HG02840 (cell line): ENCODE results near the gene MPRIP.
"Not testable (repeated sequence)": the region's sequence is repeated elsewhere in the genome, so short reads cannot be mapped to it uniquely, and the experiment has no call there.

ENCODE experiments used
- ATAC-seq: cut with Tn5 transposase; IDR thresholded peaks from one replicate; pipeline ENCODE4 v1.9.1; 2021; ENCODE audit warnings: mild to moderate bottlenecking, moderate library complexity, moderate number of reproducible peaks; ENCODE audit not compliant: unreplicated experiment, low FRiP score

The MPRIP gene

DNA sequence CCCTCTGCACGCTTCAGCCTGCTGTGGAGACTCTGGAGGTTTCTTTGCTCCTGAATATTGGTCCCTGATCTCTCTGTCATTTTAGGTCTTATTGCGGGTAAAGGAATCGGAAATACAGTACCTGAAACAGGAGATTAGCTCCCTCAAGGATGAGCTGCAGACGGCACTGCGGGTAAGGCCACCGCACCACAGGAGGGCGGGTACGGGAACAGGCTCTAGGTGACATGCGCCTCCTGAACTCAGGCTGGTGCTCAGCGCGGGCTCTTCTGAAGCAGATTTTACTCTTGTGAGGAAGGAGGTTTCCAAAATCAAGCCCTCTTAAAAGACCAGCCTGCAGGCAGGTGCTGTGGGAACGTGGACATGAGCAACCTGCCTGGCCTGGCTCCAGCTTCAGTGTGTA is 134.1 kb downstream of the MPRIP start:
- ATAC-seq, result no peak

DNA sequence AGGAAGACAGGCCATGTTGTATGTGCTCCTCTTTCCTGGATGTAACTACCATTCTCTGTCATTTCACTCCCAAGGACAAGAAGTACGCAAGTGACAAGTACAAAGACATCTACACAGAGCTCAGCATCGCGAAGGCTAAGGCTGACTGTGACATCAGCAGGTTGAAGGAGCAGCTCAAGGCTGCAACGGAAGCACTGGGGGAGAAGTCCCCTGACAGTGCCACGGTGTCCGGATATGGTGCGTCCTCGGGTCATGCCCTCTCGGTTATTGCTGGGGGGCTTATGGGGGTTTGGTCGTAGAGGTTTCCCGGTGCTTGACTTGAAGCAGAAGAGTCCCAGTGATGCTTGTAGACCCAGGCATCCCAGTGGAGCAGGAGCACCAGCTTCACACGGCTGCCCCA is 134.9 kb downstream of the MPRIP start:
- ATAC-seq, result no peak

DNA sequence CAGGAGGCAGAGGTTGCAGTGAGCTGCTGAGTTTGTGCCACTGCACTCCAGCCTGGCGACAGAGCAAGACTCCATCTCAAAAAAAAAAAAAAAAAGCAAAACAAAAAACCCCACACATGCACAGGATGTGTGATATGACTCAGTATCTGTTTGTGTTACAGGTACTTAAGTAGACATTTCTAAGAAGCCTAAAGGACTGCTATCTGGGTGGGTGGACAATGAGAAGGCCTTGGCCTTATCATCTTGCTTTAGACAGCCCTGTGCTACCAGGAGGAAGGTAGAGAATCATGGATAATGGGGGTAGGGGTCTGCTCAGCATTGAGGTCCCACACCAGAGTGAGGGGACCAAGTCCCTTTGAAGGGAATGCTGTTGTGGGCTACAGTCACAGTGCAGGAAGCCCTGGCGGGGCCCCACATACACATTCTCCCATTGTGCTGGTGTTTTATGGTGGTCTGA is 137.1 kb downstream of the MPRIP start:
- no peak for ATAC-seq

GRCh38 chr17:17180141-17180603 is 137.9 kb downstream of the MPRIP start:
- ATAC-seq, result no peak

DNA sequence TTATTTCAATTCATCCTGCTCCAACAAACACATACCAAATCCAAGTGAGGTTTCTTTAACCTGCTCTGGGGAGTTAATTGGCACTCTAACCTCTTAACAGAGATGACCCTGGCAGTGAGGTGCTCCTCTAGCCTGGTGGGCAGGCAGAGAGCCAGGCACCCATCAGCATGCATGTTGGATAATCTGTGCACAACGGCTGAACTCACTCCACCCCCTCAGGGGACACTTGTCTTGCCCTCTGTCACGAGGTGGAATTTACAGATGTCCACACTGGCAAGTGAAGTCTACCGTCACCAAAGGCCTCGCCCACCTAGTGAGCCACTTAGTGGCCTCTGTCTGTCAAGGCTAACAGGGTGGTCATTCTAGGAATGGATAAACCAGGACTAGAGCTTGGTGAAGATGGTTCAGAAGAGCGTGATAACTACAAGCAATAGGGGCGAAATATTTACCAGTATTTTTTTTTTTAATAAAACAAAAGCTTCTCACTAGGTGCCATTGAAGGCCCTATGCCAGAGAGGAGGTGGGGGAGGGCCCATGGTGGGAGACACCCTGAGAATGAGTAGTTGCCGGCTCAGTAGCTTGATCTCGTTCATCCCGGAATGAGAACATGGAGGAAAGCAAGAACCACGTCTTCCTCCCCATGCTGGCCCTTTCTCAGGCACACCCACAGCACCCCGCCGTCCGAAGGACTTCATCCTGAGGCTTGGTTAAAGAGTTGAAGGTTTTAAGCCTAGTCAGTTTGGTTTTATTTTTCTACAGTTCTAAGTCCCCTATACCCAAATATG is 138.7 kb downstream of the MPRIP start:
- no peak for ATAC-seq

- no peak for ATAC-seq
Observed at GRCh38 chr17:17181666-17182597, 139.7 kb downstream of the MPRIP start.

DNA sequence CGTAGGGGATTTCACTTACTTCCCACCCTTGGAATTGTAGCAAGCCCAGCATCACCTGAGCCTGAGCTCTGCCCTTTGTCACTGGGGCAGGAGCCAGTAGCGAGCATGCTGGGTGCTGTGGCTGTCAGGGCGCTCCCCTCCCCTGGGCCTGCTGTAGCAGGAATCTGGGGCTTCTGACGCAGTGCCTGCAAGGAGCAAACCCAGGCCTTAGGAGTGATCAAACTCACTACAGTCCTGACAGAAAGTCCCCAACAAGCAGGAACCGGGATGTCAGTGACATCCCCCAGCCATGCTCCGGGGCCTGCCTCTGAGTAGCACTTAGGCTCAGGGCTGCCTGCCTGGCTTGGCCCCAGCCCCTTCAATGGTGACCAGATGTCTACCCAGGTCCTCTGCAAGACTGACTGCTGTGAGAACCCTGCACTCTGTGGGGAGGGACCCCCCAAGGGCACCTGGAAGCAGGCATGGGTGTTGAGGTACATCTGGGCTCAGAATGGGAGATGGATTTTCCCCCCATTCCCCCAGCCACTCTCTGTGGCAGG is 140.4 kb downstream of the MPRIP start:
- no peak for ATAC-seq

DNA sequence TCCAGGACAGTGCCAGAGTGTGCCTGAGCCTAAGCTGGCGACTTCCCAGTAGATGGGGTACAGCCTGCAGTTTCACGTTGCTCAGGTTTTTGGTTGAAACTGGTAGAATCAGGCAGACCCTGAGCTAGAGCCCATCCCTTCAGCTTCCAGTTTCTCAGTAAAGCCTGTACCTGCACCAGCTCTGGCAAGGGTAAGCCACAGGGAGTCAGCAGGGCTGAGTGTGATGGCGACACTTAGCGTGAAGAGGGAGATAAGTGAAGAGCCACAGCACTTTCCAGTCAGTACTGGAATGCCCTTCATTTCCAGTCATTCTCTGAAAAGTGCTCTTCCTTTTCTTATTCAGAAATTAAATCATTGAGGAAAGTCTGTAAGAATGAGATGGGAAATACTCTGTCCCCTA is 141.5 kb downstream of the MPRIP start:
- ATAC-seq, result no peak

DNA sequence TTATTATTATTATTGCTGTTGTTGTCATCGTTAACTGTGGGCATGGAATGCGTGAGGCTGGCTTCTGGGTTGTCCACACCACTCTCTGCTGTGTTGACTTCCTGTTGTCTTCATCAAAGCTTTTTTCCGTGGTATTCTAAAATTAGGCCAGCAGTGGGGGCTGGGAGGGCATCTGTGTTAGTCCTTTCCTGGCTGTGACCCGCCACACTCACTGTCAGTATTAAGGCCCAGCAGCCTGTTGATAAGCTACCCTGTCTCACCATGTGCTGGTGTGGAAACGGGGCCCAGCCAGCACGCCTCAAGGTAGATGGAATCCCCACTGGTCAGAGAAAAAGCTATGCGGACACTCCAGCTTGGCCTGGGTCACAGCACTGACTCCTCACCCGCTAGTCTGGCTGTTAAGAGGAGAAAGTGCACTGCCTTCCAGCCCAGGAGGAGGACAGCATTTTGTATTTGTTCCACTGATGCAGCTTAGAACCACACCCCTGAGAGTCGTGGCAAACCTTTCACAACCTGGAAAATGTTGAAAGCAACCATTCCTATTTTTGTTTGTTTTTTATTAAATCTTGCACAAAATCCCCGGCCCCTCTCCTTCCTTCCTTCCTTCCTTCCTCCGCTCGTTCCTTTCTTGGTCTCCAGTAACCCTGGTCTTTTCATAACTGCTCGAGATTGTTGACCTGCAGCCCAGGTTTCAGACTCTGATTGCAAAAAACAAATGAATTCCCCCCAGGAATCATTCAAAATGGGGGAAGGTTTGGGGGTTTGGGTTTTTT is 142.9 kb downstream of the MPRIP start:
- ATAC-seq, result not testable (repeated sequence)

DNA sequence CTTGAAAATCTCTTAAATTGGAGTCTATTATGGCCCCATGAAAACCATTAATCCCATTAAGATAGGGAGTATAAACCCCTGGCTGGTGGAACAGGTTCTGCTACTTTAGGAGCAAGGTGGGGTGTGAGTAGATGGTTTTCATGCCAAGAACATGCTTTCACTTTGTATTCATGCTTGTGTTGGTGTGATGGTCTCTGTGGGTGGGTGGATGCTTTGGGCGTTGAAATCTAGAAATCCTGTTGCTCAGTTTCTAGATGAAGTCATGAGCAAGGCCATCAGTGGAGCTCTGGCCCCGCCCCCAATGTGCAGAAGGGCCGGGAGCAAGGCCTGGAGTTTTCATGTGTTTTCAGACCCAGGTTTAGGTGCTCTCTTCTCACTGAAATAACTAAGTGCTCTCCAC is 143.8 kb downstream of the MPRIP start:
- ATAC-seq, result no peak

DNA sequence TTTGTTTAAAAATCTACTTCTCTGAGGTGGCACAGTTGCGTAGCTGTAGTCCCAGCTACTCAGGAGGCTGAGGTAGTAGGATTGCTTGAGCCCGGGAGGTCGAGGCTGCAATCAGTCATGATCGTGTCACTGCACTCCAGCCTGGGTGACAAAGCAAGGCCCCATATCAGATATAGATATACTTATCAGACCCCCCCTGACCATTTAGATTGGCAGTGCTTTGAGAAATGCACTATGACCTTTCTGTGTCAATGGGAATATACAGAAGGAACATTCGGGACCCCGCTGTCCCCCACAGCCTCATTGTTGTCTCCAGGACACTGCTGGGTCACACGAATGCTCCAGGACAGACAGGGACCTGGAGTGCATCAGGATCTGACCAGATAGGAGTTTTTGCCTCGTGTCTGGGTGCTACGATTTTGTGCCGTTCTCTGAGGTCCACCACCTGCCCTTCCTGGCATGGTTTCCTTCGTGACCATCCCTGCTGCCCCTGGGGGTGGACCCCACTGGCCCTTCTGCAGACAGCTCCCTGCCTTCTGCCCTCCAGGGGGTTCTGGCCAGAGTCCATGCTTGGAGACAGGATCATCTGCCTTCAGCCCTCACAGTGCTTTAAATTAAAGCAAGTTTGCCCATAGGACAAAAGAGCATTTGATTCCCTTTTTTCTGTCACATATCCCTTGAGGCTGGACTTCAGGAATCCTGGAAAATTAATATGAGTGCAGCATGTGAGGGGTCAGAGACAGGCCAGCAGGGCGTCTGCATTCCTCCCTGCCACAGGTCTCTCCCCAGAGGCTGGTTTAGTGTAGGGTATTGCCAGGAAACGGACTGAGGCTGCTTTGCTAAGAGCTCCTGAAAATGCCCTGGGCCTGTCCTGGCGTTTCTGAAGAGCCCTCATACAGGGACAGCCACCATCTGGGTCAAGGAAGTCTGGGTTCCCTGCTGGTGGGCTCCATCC is 144.6 kb downstream of the MPRIP start:
- no peak for ATAC-seq

- ATAC-seq, result no peak
Observed at GRCh38 chr17:17188586-17188985, 146.3 kb downstream of the MPRIP start.

DNA sequence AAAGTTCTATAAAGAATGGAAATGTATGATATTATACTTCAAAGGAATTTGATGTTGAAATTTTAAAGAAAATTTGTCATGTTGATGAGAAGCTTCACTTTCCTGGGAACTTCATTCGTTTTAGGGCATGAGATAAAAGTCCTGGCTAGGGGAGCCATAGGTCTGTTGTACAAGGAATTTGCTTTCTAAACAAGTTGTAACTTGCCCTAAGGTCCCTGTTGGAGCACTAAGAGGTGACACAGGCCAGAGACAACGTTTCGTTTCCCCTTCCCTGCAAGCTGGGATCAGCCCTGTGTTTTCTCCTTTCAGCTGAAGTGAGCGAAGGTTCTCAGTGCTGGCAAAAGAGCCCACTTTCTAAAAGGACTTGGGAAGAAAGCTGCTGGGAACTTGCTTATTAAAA is 147.3 kb downstream of the MPRIP start:
- ATAC-seq, result no peak

DNA sequence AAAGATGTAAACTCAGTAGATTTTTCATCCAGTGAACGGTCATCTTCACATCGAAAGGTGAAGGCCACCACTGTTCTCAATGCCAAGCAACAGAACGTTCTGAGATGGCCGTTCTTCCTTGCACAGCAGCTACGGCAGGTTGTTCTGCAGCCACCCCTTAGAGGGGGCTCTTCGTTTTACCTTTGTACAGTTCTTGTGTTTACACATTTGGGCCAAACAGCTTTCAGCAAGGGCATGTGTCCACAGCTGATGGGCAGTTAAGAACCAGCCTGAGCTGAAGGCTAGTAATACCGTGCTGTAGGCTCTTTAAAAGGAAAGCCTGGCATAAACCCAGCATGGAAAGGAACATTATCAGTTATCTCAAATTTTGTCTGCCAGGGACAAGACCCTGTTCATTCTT is 147.9 kb downstream of the MPRIP start:
- ATAC-seq, result no peak

DNA sequence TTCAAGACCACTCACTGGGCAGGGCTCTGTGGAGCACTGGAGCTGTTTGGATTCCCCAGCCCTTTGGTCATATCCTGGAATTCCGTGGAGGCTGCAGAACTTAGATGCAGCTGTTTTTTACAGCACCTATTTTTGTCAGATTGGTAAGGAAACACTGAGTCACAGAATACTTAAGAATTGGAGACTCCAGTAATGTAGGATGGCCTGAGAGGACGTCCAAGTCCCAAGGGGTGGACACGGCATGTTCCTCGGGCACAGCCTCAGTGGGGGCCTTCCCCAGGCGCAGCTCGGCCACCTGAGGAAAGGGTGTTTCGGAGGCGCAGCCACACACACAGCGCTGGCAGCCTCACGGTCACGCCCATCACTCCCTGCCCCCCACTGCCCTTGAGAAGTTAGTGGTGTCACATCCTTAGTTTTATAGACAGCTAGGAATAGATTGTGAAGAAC is 149.1 kb downstream of the MPRIP start:
- no peak for ATAC-seq

DNA sequence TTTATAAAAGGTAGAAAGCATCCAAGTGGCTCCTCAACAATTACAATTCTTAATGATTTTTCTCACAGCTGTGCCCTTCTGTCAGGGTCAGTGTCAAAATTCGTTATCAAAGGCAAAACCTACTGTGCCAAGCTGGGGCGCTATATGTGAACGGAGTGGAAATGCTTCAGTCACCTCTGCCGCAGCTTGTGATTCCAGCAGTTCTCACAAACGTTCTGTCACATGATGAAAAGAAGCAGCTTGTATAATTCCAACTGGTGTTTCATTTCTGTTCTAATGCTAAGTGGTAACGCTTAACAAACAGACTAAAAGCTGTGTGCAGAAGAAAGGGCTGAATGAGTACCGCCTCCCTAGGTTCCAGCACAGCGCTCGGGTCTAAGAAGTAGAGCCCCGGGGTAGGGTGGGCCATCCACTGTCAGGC is 149.7 kb downstream of the MPRIP start:
- ATAC-seq, result no peak

GRCh38 chr17:17195466-17195865 is 153.2 kb downstream of the MPRIP start:
- not testable (repeated sequence) for ATAC-seq

DNA sequence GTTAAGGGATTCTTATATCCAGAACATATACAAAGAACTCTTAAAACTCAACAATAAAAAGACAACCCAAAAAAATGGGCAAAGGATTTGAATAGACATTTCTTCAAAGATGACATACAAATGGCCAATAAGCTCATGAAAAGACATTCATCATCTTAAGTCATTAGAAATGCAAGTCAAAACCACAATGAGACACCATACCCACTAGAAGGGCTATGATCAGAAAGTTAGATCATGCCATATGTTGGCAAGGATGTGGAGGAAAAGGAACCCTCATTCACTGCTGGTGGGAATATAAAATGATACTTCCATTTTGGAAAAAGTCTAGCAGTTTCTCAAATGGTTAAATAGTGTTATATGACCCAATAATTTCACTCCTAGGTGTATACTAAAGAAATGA is 154.5 kb downstream of the MPRIP start:
- ATAC-seq, result no peak

DNA sequence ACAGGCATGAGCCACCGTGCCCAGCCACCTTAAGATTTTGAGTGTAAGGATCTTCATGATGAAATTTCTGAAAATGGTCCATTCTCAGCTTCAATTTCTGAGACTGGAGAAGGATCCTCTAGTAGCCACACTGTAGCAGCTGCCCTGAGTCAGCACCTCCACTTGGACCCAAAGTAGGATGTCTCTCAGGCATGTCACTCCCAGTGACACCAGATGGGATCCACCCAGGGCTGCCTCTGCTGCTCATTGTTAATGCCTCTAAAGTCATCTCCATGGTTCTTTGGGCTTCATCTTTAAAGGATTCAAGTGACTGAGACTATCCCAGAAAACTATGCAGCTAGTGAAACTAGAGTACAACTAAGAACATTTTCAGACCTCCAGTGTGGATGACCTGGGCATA is 156.0 kb downstream of the MPRIP start:
- no peak for ATAC-seq
